ENCODE results near the gene LENG8. TPM values are rescaled to one million over a fixed set of nuclear protein-coding genes. Genes with fewer than 3 reads are reported as not detected.

The LENG8 gene
- total RNA-seq, 2 experiments from 2014 or later = 610 to 639 TPM

DNA sequence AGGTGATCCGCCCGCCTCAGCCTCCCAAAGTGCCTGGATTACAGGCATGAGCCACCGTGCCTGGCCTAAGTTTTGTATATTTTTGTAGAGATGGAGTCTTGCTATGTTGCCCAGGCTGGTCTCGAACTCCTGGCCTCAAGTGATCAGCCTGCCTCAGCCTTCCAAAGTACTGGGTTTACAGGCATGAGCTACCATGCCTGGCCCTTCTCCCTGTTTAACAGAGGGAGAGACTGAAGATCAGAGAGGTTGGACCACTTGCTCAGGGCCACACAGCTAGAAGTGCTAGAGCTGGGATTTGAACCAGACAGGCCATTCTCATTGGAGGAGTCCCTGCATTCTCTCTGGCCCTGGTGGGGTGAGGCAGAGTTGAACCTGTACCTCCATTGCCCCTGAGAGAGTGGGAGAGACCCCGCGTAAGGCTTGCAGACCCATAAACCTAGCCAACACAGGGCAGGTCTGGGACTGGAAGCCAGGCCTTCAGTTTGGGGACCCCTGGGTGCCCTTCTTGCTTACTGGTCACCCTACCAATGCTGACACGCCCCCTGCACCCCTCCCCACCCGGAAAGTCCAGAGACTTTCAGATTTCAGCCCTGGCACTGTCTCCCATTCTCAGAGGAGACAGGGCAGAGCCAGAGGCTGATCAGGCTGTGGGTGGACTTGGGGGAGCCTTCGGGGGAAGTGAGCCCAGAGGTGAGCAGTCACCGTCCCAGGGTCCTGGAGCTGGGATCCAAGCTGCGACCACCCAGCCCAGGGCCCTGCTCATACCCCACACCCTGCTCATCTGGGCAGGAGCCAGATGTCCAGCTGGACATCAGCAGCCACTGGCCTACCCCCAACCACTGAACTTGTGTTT lies 20.4 kb upstream of the LENG8 start:
- H3K4me3 Mint-ChIP-seq = no peak overlapping the region
- TF ChIP-seq, protein P1, sequence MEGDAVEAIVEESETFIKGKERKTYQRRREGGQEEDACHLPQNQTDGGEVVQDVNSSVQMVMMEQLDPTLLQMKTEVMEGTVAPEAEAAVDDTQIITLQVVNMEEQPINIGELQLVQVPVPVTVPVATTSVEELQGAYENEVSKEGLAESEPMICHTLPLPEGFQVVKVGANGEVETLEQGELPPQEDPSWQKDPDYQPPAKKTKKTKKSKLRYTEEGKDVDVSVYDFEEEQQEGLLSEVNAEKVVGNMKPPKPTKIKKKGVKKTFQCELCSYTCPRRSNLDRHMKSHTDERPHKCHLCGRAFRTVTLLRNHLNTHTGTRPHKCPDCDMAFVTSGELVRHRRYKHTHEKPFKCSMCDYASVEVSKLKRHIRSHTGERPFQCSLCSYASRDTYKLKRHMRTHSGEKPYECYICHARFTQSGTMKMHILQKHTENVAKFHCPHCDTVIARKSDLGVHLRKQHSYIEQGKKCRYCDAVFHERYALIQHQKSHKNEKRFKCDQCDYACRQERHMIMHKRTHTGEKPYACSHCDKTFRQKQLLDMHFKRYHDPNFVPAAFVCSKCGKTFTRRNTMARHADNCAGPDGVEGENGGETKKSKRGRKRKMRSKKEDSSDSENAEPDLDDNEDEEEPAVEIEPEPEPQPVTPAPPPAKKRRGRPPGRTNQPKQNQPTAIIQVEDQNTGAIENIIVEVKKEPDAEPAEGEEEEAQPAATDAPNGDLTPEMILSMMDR (IDR thresholded peaks at IDR 0.05) = no peak

GRCh38 chr19:54429176-54429495 lies 19.9 kb upstream of the LENG8 start:
- TF ChIP-seq, protein P1 (IDR thresholded peaks at IDR 0.05) = no peak
- H3K27me3 ChIP-seq (ENCODE audit: control insufficient read depth in 1 of 2, insufficient read depth in 2 of 2, low read length in 2 of 2) = peaks cover 26% of the 10 kb centered on the region in 2 experiments
- ChIA-PET POLR2A (interaction anchor here (1.0 to 2.6 kb wide), 2 partner anchors 9 to 19 kb away, joined by 3 to 12 read pairs; partner anchors contain the start of gene LENG8), CTCF (no interaction called here)
- no peak overlapping the region for H3K27ac ChIP-seq (ENCODE audit: low read depth in 1 of 2, low read length in 2 of 2)
- H3K4me3 ChIP-seq (ENCODE audit: low read length) = no peak overlapping the region
- H3K4me1 Mint-ChIP-seq (ENCODE audit: low read depth) = peaks cover 10% of the 10 kb centered on the region
- ATAC-seq (ENCODE audit: poor library complexity) = no peak
- H3K9me3 ChIP-seq (ENCODE audit: control insufficient read depth in 1 of 2, insufficient read depth in 1 of 2, low read length in 2 of 2) = no peaks in the 10 kb centered on the region
- H3K36me3 ChIP-seq (ENCODE audit: insufficient read depth, low read length) = no peaks in the 10 kb centered on the region
- DNase-seq = peak in 1 of 14 experiments; percentile 12
- peak overlapping the region; percentile 42 for H3K4me3 Mint-ChIP-seq
- peaks cover 16% of the 10 kb centered on the region for H3K4me1 ChIP-seq (ENCODE audit: insufficient read depth, low read length)
- H3K27me3 Mint-ChIP-seq = peaks cover 35% of the 10 kb centered on the region
- no peak overlapping the region for H3K27ac Mint-ChIP-seq
- intact Hi-C loops (cut with DNase I, micrococcal nuclease) = no loop called here
- no peaks in the 10 kb centered on the region for H3K9me3 Mint-ChIP-seq
- H3K36me3 Mint-ChIP-seq (ENCODE audit: low read depth) = no peaks in the 10 kb centered on the region

More for the DNA sequence above, 20.4 kb upstream of the LENG8 start:
- Histone ChIP-seq H3K9me3 (ENCODE audit: control insufficient read depth in 1 of 2, insufficient read depth in 1 of 2, low read length in 2 of 2) (no peaks in the 10 kb centered on the region), H3K4me3 (ENCODE audit: low read length) (no peak overlapping the region), H3K36me3 (ENCODE audit: insufficient read depth, low read length) (no peaks in the 10 kb centered on the region), H3K4me1 (ENCODE audit: insufficient read depth, low read length) (peaks cover 16% of the 10 kb centered on the region), H3K27ac (ENCODE audit: low read depth in 1 of 2, low read length in 2 of 2) (no peak overlapping the region), H3K27me3 (ENCODE audit: control insufficient read depth in 1 of 2, insufficient read depth in 2 of 2, low read length in 2 of 2) (peaks cover 26% of the 10 kb centered on the region in 2 experiments)
- DNase-seq (peak in 1 of 14 experiments; percentile 16), ATAC-seq (ENCODE audit: poor library complexity) (no peak)
- intact Hi-C loops (cut with DNase I, micrococcal nuclease) = no loop called here
- H3K9me3 Mint-ChIP-seq = no peaks in the 10 kb centered on the region
- no peaks in the 10 kb centered on the region for H3K36me3 Mint-ChIP-seq (ENCODE audit: low read depth)
- ChIA-PET CTCF (no interaction called here), POLR2A (interaction anchor here (1.0 kb wide), 1 partner anchor 9 kb away, joined by 3 read pairs; no protein-coding TSS in a partner anchor)
- peaks cover 7% of the 10 kb centered on the region for H3K4me1 Mint-ChIP-seq (ENCODE audit: low read depth)
- no peak overlapping the region for H3K27ac Mint-ChIP-seq
- H3K27me3 Mint-ChIP-seq = peaks cover 38% of the 10 kb centered on the region

DNA sequence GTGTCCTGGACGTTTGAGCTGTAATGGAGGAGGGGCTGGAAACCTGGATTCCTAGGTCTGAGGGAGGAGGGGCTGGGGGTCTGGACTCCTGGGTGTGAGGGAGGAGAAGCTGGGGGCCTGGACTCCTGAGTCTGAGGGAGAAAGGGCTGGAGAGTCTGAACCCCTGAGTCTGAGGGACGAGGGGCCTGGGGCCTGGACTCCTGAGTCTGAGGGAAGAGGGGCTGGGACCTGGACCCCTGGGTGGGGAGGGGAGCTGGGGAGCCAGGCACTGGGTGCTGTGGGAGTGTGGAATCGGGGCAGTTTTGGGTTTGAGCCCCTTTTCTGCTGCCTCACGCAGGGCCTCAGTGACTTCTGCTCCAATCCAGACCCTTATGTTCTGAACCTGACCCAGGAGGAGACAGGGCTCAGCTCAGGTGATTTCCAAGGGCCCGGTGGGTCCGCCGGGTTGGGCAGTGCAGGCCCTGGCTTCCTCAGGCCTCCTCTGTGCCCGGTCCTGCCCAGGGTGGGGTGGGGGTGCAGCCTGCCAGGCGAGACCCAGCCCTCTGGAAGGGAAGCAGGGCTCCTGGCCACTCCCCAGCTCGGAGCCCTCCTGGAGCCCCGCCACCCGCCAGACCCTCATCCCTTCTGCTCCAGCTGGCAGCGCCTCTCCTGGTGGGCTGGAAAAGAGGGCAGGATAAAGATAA lies 19.3 kb upstream of the LENG8 start:
- ATAC-seq (ENCODE audit: poor library complexity) (no peak), DNase-seq (peak in 1 of 14 experiments; percentile 22)
- POLR2A ChIA-PET = interaction anchor here (1.0 to 2.6 kb wide), 2 partner anchors 10 to 19 kb away, joined by 3 to 12 read pairs; partner anchors contain the start of gene LENG8
- intact Hi-C loops (cut with DNase I, micrococcal nuclease) = loop anchor here in 1 of 2 experiments (2.0 kb wide), 1 partner anchor 19 kb away; the partner anchor contains the start of gene LENG8
- Histone ChIP-seq H3K4me3 (ENCODE audit: low read length) (no peak overlapping the region), H3K9me3 (ENCODE audit: control insufficient read depth in 1 of 2, insufficient read depth in 1 of 2, low read length in 2 of 2) (no peaks in the 10 kb centered on the region), H3K27ac (ENCODE audit: low read depth in 1 of 2, low read length in 2 of 2) (no peak overlapping the region), H3K4me1 (ENCODE audit: insufficient read depth, low read length) (peaks cover 20% of the 10 kb centered on the region), H3K27me3 (ENCODE audit: control insufficient read depth in 1 of 2, insufficient read depth in 2 of 2, low read length in 2 of 2) (peaks cover 23 to 26% of the 10 kb centered on the region in 2 experiments), H3K36me3 (ENCODE audit: insufficient read depth, low read length) (no peaks in the 10 kb centered on the region)
- Mint-ChIP-seq H3K36me3 (ENCODE audit: low read depth) (no peaks in the 10 kb centered on the region), H3K9me3 (no peaks in the 10 kb centered on the region), H3K27ac (no peak overlapping the region), H3K27me3 (peaks cover 30% of the 10 kb centered on the region), H3K4me1 (ENCODE audit: low read depth) (peaks cover 15% of the 10 kb centered on the region), H3K4me3 (peak overlapping the region; percentile 42)
- CTCF ChIA-PET = no interaction called here
- TF ChIP-seq, protein P1 (IDR thresholded peaks at IDR 0.05) = no peak

All from CD4-positive, alpha-beta T cell (primary cell).